MM.1S (cell line): Measurements from ENCODE around the gene LUC7L.

Experiments
- DNase-seq: peaks from one replicate; pipeline ENCODE4 v3.0.0-alpha.2; 2015
- H2AFZ ChIP-seq: fragments of 300-600 bp; sonication (generic); 2 replicates; pipeline ENCODE4 v1.6.0; 2016; ENCODE audit warnings: antibody characterized with exemption, low read length
- H3F3A ChIP-seq: fragments of 300-600 bp; sonication (generic); 2 replicates; pipeline ENCODE4 v1.6.1; 2016; ENCODE audit warnings: mild to moderate bottlenecking, antibody characterized with exemption, low read length, moderate library complexity, mixed read lengths; ENCODE audit not compliant: insufficient read depth
- H3K27ac ChIP-seq: fragments of 300-600 bp; sonication (generic); 2 replicates; pipeline ENCODE4 v1.5.1; 2016; ENCODE audit warnings: mild to moderate bottlenecking, low read length
- H3K27me3 ChIP-seq: fragments of 300-600 bp; sonication (generic); replicated peaks from 2 replicates; pipeline ENCODE4 v1.6.0; 2016; ENCODE audit warnings: low read length; ENCODE audit not compliant: insufficient read depth
- H3K36me3 ChIP-seq: fragments of 300-600 bp; sonication (generic); replicated peaks from 2 replicates; pipeline ENCODE4 v1.6.1; 2016; ENCODE audit warnings: mild to moderate bottlenecking, low read length, mixed read lengths; ENCODE audit not compliant: insufficient read depth
- H3K4me1 ChIP-seq: fragments of 300-600 bp; sonication (generic); 2 replicates; pipeline ENCODE4 v1.6.1; 2016; ENCODE audit warnings: low read length, mixed read lengths
- H3K4me2 ChIP-seq: fragments of 300-600 bp; sonication (generic); 2 replicates; pipeline ENCODE4 v1.6.0; 2016; ENCODE audit warnings: low read depth, low read length
- H3K4me3 ChIP-seq: fragments of 300-600 bp; sonication (generic); 2 replicates; pipeline ENCODE4 v1.5.1; 2016; ENCODE audit warnings: low read length, mixed read lengths
- H3K79me2 ChIP-seq: fragments of 300-600 bp; sonication (generic); 2 replicates; pipeline ENCODE4 v1.6.1; 2016; ENCODE audit warnings: mixed run types, low read length, mixed read lengths
- H3K9ac ChIP-seq: fragments of 300-600 bp; sonication (generic); 2 replicates; pipeline ENCODE4 v1.6.1; 2016; ENCODE audit warnings: low read length, mixed read lengths
- H3K9me2 ChIP-seq: fragments of 300-600 bp; sonication (generic); replicated peaks from 2 replicates; pipeline ENCODE4 v1.6.1; 2016; ENCODE audit warnings: mild to moderate bottlenecking, low read length, mixed read lengths; ENCODE audit not compliant: insufficient read depth
- H3K9me3 ChIP-seq: fragments of 300-600 bp; sonication (generic); replicated peaks from 2 replicates; pipeline ENCODE4 v1.6.1; 2016; ENCODE audit warnings: mild to moderate bottlenecking, low read length, mixed read lengths; ENCODE audit not compliant: insufficient read depth
- H4K20me1 ChIP-seq: fragments of 300-600 bp; sonication (generic); 2 replicates; pipeline ENCODE4 v1.6.1; 2016; ENCODE audit warnings: mild to moderate bottlenecking, low read length, moderate library complexity, mixed read lengths; ENCODE audit not compliant: insufficient read depth
- CTCF ChIP-seq: fragments of 300-600 bp; sonication (generic); IDR thresholded peaks from 2 replicates; pipeline ENCODE4 v1.5.1; 2016; ENCODE audit warnings: antibody characterized with exemption, low read length, mixed read lengths
- EZH2 ChIP-seq: fragments of 300-600 bp; sonication (generic); optimal IDR thresholded peaks from 2 replicates; pipeline ENCODE3; 2017; ENCODE audit warnings: low read depth, mild to moderate bottlenecking, antibody characterized with exemption, low read length, mixed read lengths
- EZH2phosphoT487 ChIP-seq: fragments of 300-600 bp; sonication (generic); IDR thresholded peaks from 2 replicates; pipeline ENCODE4 v1.6.1; 2018; ENCODE audit warnings: antibody characterized with exemption, low read length

The LUC7L gene

GRCh38 chr16:265711-266110 lies 36.5 kb upstream of the LUC7L start:
- TF ChIP-seq EZH2phosphoT487 (no peak), CTCF (no peak), EZH2 (no peak)
- H3K27ac ChIP-seq = no peak overlapping the region
- H3K4me3 ChIP-seq = no peak overlapping the region
- peaks cover 13% of the 10 kb centered on the region for H3K27me3 ChIP-seq
- no peak overlapping the region for H2AFZ ChIP-seq
- H3K9ac ChIP-seq = no peak overlapping the region
- H3K79me2 ChIP-seq = no peaks in the 10 kb centered on the region
- H3F3A ChIP-seq = no peaks in the 10 kb centered on the region
- H3K9me2 ChIP-seq = no peaks in the 10 kb centered on the region
- no peaks in the 10 kb centered on the region for H3K4me1 ChIP-seq
- H3K4me2 ChIP-seq = no peak overlapping the region
- H3K9me3 ChIP-seq = no peaks in the 10 kb centered on the region
- DNase-seq = no peak
- H4K20me1 ChIP-seq = no peaks in the 10 kb centered on the region
- no peaks in the 10 kb centered on the region for H3K36me3 ChIP-seq

GRCh38 chr16:265002-265529 lies 35.8 kb upstream of the LUC7L start:
- Histone ChIP-seq H3K4me1 (no peaks in the 10 kb centered on the region), H3K36me3 (no peaks in the 10 kb centered on the region), H3F3A (no peaks in the 10 kb centered on the region), H3K27ac (no peak overlapping the region), H3K27me3 (peaks cover 7% of the 10 kb centered on the region), H4K20me1 (no peaks in the 10 kb centered on the region), H3K79me2 (no peaks in the 10 kb centered on the region), H3K9me2 (no peaks in the 10 kb centered on the region), H3K9ac (no peak overlapping the region), H3K4me2 (no peak overlapping the region), H3K4me3 (no peak overlapping the region), H3K9me3 (no peaks in the 10 kb centered on the region), H2AFZ (no peak overlapping the region)
- TF ChIP-seq CTCF = no peak
- TF ChIP-seq EZH2 = no peak
- TF ChIP-seq EZH2phosphoT487 = no peak
- DNase-seq = no peak

- no peaks in the 10 kb centered on the region for H3F3A ChIP-seq
- H4K20me1 ChIP-seq = no peaks in the 10 kb centered on the region
Measured at GRCh38 chr16:264440-264951, 35.2 kb upstream of the LUC7L start.

More at GRCh38 chr16:264440-264951, 35.2 kb upstream of the LUC7L start:
- H3K79me2 ChIP-seq = no peaks in the 10 kb centered on the region
- H3K27ac ChIP-seq = no peak overlapping the region
- H3K36me3 ChIP-seq = no peaks in the 10 kb centered on the region
- H3K9ac ChIP-seq = no peak overlapping the region
- H3K4me1 ChIP-seq = no peaks in the 10 kb centered on the region
- no peak overlapping the region for H2AFZ ChIP-seq
- no peak for DNase-seq
- H3K4me2 ChIP-seq = no peak overlapping the region
- H3K4me3 ChIP-seq = no peak overlapping the region
- 0 out of 2 replicates have a peak, but pooled peaks cover 3% of the 10 kb centered on the region for H3K27me3 ChIP-seq
- TF ChIP-seq EZH2 (no peak), CTCF (no peak), EZH2phosphoT487 (no peak)
- no peaks in the 10 kb centered on the region for H3K9me2 ChIP-seq
- H3K9me3 ChIP-seq = no peaks in the 10 kb centered on the region
